Measurements from ENCODE around the gene MTG1.

DNA sequence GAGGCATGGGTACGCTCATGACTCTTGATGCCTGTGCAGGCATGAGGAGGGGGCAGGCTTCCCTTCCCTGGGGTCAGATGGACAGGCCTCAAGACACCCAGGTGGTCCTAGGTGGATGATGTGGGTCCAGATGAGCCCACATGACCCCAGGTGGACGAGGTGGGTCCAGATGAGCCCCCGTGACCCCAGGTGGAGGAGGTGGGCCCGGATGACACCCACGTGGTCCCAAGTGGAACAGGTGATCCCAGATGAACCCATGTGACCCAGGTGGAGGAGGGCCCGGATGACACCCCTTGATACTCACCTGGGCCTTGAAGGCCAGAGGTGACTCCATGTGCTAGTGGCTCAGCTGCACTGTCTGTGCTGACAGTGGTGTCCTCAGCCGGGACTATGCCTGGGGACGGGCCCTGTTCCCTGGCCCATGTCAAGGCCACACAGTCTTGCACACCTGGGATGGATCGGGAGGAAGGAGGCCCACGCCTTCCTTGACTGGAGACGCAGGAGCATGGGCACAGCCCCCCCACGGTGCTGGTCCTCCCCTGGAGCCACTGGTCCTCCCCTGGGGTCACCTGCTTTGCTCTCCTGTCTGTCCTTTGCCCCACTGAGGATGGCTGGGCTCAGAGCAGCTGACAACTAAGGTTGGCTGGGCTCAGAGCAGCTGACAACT, 43.5 kb upstream of the MTG1 start:
- TF ChIP-seq EZH2 (IDR thresholded peaks at IDR 0.05; ENCODE audit: insufficient read depth, poor library complexity, severe bottlenecking): no peak
- TF ChIP-seq EZH2phosphoT487 (IDR thresholded peaks at IDR 0.05; ENCODE audit: insufficient read depth, low read depth): no peak

All from GM23248 (cell line).